ENCODE data around the gene BCL2L12.

BCL2L12 gene

DNA sequence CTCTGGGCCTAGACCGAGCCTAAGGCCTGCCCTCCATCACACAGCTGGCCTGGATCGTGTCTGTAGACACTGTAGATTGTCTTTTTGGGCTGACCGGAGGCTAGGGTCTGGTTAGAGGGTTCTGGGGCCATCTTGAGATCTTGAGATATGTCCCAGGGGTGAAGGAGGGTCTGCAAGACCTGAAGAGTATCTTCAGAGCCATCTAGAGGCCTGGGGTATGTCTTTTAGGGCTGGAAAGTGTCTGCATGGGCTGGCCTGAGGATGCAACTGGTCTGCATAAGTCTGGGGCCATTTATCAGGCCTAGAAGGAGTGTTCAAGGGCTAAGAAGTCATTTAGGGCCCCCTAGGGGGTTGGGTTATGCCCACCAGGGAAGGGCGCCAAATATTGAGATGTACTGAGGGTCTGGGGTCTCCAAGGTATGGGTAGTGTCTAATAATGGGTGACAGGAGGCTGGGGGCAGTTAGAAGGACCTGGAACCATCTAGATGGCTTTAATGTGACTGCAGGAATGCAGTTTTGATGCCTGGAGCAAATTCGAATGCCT, 23.2 kb upstream of the BCL2L12 start:
- no peak for DNase-seq (ENCODE audit: low spot score)

DNA sequence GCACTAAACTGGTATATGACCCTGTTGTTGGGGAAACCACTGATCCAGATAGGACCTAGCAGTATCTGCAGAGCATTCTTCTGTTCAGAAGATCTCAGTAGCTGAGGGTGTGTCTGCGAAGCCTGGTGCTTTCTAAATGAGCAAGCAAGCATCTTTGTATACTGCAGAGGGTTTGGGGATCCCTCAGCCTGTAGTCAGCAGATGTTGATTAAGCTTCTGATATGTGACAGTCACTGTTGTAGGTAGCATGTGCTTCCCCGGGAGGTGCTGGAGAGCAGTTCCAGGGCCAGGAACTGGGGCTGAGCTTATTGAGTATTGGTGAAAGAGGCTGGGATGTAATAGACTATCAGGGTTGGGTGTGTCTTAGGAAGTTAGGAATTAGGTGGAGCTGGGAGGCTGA, 22.3 kb upstream of the BCL2L12 start:
- no peak for DNase-seq (ENCODE audit: low spot score)

DNA sequence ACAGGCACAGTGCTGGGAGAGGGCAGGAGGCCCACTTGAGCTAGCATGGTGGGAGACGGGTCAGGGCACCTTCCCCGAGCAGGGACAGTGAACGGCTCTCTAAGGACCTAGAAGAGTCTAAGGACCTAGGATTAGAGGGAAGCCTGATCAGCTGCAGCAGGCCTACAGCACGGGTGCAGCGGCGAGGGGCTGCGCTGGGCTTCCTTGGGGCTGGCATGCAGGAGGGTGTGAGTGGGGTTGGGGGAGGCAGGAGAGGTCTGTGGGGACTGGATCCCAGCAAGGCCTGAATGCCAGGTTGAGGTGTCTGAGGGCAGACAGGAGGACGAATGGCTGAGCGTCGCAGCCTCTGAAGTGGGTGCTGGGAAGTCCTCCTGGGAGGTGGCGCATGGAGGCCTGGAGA, 20.1 kb upstream of the BCL2L12 start:
- no peak for DNase-seq (ENCODE audit: low spot score)

DNA sequence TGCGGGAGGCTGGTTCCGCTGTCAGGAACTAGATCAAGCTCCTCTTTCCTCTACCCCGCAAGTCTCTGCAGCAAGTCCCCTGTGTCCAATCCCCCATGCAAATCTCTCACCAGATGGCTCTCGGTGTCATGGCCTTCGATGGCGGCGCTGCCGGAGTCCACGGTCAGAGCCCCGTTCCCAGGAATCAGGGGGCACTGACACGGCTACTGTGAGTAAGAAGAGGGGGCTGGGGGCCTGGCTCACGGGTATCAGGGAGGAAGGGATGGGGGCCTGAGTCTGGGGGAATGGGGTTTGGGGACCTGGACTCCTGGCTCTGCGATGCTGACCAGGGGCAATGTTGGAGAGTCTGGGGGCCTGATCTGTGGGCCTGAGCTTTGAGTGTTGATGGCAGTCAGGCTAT, 19.7 kb upstream of the BCL2L12 start:
- no peak for DNase-seq (ENCODE audit: low spot score)

DNA sequence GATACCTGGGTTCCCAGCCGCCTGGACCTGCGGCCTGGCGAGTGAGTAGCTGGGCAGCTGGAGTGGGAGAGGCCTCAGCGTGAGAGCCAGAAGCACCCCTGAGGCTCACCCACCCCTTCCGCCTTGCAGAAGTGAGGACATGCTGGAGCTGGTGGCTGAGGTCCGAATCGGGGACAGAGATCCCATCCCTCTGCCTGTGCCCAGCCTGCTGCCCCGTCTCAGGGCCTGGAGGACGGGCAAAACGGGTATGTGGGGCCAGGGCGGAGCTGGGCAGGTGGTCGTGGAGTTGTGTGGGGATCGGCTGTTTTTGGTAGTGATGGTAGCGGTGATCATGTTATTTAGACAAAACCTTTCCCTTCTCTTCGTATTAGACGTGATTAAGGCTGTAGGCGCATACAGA, 19.1 kb upstream of the BCL2L12 start:
- DNase-seq (ENCODE audit: low spot score) = no peak

DNA sequence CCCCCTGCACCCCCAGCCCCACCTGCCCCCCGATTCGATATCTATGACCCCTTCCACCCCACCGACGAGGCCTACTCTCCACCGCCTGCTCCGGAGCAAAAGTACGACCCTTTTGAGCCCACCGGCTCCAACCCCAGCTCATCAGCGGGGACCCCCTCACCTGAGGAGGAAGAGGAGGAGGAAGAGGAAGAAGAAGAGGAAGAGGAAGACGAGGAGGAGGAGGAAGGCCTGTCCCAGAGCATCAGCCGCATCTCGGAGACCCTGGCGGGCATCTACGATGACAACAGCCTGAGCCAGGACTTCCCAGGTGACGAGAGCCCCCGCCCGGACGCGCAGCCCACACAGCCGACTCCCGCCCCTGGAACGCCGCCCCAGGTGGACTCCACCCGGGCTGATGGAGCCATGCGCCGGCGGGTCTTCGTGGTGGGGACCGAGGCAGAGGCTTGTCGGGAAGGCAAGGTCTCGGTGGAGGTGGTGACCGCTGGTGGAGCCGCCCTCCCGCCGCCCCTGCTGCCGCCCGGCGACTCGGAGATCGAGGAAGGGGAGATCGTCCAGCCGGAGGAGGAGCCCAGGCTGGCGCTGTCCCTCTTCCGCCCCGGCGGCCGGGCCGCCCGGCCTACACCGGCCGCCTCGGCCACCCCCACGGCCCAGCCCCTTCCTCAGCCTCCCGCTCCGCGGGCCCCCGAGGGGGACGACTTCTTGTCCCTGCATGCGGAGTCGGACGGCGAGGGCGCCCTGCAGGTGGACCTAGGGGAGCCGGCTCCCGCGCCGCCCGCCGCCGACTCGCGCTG, 14.5 kb upstream of the BCL2L12 start:
- DNase-seq (ENCODE audit: low spot score) = no peak

DNA sequence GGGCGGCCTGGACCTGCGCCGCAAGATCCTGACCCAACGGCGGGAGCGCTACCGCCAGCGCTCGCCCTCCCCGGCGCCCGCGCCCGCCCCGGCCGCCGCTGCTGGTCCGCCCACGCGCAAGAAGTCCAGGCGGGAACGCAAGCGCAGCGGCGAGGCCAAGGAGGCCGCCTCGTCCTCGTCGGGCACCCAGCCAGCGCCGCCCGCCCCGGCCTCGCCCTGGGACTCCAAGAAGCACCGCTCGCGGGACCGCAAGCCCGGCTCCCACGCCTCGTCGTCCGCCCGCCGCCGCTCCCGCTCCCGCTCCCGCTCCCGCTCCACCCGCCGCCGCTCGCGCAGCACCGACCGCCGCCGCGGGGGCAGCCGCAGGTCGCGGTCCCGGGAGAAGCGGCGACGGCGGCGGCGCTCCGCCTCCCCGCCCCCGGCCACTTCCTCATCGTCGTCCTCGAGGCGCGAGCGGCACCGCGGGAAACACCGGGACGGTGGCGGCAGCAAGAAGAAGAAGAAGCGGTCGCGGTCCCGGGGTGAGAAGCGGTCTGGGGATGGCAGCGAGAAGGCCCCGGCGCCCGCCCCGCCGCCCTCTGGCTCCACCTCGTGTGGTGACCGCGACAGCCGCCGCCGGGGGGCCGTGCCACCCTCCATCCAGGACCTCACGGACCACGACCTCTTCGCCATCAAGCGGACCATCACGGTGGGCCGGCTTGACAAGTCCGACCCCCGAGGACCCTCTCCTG, 13.7 kb upstream of the BCL2L12 start:
- DNase-seq (ENCODE audit: low spot score) = no peak

DNA sequence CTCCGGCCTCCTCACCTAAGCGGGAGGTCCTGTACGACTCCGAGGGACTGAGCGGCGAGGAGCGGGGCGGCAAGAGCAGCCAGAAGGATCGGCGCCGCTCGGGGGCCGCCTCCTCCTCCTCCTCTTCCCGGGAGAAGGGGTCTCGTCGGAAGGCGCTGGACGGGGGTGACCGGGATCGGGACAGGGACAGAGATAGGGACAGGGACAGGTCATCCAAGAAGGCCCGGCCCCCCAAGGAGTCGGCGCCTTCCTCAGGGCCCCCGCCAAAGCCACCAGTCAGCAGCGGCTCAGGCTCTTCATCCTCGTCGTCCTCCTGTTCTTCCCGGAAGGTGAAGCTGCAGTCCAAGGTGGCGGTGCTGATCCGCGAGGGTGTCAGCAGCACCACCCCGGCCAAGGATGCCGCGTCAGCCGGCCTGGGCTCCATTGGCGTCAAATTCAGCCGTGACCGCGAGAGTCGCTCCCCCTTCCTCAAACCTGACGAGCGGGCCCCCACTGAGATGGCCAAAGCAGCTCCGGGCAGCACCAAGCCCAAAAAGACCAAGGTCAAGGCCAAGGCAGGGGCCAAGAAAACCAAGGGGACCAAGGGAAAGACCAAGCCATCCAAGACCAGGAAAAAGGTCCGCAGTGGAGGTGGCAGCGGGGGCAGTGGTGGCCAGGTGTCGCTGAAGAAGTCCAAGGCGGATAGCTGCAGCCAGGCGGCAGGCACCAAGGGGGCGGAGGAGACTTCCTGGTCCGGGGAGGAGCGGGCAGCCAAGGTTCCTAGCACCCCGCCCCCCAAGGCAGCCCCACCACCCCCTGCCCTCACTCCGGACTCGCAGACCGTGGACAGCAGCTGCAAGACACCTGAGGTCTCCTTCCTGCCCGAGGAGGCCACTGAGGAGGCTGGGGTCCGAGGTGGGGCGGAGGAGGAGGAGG, 12.9 kb upstream of the BCL2L12 start:
- no peak for DNase-seq (ENCODE audit: low spot score)

DNA sequence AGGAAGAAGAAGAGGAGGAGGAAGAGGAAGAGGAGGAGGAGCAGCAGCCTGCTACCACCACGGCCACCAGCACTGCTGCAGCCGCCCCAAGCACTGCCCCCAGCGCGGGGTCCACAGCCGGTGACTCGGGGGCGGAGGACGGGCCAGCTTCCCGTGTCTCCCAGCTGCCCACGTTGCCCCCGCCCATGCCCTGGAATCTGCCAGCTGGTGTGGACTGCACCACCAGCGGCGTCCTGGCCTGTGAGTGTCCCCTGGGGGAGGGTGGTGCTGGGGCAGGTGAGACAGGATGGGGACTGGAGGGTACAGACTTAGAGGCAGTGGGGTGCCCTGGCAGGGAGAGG, 12.3 kb upstream of the BCL2L12 start:
- DNase-seq (ENCODE audit: low spot score) = no peak

DNA sequence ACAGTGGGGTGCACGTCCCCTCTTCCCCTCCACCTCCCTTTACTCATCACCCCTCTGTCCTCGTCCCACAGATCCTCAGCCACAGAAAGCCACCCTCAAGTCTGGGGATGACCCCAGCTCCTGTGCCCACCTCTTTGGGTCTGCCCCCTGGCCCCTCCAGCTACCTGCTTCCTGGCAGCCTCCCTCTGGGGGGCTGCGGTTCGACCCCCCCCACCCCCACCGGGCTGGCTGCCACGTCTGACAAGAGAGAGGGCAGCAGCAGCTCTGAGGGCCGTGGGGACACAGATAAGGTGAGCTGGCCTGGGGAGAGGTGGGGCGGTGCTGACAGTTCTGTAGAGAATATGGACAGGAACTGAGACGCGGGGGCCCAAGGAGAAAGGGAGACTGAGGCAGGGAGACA, 11.2 kb upstream of the BCL2L12 start:
- no peak for DNase-seq (ENCODE audit: low spot score)

DNA sequence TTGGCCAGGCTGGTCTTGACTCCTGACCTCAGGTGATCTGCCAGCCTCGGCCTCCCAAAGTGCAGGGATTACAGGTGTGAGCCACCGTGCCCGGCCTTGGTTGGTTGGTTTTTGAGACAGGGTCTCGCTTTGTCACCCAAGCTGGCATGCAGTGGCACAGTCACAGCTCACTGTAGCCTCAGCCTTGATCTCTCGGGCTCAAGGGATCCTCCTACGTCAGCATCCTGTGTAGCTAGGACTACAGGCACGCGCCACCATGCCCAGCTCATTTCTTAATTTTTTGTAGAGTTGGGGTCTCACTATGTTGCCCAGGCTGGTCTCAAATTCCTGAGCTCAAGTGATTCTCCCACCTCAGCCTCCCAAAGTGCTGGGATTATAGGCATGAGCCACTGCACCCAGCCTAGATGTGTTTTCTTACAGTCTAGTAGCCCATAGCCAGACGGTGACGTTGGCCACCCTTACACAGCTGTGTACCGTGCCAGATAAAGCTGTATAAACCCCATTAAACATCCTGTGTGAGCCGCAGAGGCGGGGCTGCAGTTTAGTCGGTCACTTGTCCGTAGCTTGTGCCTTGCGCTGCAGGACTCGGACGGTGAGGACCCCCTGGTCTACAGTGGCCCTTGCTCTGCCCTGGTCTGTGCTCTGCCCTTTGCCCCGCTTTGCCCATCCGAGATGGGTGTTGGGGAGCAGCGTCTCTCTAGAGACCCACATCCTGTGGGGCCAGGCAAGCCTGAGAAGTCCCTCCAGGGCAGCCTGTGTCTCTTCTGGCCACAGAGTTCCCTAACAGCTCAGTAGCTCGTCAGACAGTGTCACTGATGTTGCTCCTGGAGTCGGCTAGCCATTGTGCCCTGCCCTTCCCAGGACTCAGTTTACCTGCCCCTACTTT, 9.9 kb upstream of the BCL2L12 start:
- DNase-seq (ENCODE audit: low spot score) = no peak

DNA sequence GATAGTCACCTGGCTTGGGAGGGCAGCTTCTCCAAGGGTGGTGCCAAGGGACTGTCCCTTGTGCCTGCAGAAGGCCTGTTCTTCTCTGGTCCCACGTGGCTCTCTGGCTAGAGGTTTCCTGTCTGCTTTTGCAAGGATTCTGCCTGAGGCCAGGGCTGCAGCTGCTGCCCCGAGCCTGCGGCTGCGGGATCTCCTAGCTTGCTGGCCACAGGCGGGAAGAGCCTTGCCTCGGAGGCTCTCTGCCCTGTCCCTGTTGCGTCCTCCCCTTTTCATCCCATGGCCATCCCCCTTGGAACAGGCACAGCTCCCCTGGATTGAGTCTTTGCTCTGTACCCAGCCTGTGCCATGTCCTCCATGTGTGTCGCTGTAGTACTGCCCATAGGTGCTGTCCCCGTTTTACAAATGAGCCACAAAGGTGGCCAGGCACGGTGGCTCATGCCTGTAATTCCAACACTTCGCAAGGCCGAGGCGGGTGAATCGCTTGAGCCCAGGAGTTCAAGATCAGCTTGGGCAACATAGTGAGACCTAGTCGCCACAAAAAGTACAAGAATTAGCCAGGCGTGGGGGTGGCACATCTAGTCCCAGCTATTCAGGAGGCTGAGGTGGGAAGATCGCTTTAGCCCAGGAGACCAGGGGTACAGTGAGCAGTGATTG, 9.2 kb upstream of the BCL2L12 start:
- DNase-seq (ENCODE audit: low spot score) = no peak

DNA sequence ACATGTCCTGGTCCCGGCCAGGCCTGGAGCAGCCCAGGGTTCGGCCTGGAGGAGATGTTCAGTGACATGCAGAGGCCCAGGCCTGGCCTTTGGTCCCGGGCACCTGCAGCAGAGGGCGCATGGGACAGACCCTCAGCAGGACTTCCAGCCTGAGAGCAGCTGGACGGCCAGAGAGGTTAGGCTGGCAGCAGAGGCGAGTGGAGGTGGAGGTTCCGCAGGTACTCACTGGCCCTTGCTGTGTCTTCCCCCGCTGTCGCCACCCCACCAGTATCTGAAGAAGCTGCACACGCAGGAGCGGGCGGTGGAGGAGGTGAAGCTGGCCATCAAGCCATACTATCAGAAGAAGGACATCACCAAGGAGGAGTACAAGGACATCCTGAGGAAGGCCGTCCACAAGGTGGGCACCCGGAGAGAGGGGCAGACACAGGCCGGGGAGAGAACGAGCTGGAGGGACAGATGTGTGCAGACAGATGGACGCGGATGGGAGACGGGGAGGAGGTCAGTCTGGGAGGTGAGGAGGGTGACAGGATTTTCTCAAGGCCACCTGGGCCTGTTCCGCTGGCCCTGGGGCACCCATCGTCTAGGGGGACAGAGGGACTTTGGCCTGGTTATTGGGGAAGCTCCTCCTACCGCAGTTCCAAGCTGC, 8.1 kb upstream of the BCL2L12 start:
- DNase-seq (ENCODE audit: low spot score) = no peak

DNA sequence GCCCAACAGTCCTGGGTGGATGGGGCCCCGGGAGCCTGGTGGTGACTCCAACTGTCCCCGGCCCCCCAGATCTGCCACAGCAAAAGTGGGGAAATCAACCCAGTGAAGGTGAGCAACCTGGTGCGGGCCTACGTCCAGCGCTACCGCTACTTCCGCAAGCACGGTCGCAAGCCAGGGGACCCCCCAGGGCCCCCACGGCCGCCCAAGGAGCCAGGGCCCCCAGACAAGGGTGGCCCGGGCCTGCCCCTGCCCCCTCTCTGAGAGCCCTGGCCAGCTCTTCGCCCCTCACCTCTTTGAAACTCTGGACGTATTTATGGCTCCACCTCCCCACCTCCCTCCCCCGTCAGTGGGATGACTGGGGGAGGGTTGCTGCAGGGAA, 7.6 kb upstream of the BCL2L12 start:
- DNase-seq (ENCODE audit: low spot score) = no peak

DNA sequence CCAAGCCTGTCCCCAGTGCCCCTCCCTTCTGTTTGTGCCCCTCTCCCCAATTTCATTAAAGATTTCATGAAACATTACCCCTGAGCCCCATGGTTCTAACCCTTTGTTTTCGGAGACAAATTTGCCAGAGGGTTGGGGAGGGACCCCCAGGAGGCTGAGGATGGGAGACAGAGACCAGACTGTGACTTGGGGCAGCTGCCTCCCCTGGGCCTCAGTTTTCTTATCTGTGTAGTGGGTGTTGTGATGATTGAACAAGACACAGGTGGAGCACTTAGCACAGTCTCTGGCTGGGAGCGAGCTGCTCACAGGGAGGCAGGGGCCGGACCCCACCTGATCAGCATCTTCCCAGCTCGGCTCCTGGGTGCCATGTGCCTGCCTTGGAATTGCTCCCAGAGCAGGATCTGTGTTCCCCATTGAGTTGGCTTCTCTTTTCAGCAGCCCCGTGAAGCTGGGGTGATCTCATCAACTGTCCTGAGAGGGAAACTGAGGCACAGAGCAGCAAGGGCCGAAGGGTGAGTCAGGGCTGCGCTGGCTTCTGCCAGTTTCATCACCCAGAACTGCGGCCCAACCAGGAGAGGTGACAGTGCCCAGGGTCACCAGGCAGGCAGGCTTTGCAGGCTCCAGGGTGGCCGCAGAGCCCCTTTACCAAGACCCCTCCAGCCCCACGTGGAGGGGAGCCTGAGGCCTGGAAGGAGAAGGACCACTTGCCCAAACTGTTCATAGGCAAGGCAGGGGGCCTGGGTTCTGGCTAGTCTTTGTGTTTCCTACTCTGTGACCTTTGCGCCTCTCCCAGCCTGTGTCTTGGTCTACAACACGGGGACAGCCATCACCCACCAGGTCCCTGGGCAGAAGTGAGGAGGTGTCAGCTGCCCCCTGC, 6.9 kb upstream of the BCL2L12 start:
- DNase-seq (ENCODE audit: low spot score) = no peak

DNA sequence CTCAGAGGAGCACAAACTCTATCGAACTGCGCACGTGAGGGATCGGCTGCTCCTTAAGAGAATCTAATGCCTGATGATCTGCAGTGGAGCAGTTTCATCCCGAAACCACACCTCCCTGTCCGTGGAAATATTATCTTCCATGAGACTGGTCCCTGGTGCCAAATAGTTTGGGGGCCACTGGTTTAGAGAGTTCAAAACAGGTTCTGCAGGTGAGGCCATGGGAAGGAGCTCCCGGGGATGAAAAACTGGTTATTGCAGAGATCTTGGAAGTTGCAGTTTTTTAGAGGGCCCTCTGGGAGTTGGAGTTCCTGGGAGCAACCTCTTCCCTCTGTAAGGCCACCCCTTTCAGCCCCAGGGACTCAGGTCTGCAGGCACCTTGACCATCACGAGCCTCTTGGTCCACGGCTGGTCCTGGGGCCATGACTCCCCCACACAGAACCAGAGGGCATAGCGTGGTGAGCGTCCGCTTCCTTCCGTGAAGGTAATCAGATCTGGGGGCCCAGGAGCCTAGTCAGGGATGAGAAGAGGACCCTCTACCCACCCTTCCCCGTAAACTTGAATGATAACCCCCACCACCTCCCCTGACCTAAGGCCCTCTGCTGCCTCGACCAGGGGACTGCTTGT, 5.3 kb upstream of the BCL2L12 start:
- no peak for DNase-seq (ENCODE audit: low spot score)

DNA sequence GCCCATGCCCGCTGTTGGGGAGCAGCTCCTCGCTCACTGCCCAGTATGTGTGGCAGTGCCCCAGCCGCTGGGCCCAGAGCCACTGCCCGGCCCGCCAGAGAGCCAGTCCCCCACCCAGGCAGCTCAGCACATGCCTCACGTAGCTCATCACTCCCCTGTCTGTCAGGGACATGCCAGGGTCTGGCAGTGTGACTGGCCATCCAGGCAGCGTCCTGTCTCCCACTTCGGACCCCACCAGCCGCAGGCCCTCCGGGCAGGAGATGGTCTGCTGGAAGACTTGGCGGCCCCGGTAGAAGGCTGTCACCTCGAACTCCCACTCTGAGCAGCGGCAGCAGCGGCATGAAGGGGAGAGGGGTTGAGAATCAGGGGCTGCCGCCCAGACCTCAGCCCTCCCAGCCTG, 3.7 kb upstream of the BCL2L12 start:
- DNase-seq (ENCODE audit: low spot score) = no peak

DNA sequence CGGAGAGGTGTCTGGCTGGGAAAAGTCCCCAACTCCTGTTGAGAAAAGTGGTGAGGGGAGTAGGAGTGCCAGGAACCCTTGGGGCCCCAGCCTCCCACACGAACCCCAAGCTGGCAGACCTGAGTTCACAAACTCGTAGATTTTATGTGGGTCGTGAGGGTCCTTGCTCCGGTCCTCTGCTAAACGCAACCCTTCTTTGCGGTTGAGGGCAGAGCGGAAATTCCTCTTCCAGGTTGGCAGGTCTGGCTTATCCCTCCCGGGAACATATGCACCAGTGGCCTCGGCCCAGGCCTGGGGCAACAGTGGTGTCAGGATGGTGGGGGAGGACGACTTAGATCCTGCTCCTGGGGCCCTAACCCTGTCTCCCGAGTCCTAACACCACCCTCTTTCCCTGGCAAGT, 2.5 kb upstream of the BCL2L12 start:
- no peak for DNase-seq (ENCODE audit: low spot score)
